ENCODE data around the gene NEK2.

DNA sequence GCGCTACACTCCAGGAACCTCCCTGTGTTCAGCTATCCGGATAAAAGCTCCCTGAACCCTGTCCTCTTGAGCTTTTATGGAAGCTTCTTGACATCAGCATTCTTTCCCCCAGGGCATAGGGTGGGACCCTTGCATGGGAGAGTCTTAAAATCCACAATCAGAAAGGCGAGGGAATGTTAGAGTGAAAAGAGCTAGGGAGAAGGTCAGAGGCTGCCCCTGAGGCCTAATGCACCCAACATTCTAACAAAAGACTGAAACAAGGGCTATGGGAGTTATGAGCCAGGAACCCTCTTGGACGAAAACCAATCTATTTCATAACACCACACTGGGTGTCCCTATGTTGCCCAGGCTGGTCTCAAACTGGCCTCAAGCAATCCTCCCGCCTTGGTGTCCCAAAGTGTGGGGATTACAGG, 36.7 kb downstream of the NEK2 start:
- TF ChIP-seq, protein P1, sequence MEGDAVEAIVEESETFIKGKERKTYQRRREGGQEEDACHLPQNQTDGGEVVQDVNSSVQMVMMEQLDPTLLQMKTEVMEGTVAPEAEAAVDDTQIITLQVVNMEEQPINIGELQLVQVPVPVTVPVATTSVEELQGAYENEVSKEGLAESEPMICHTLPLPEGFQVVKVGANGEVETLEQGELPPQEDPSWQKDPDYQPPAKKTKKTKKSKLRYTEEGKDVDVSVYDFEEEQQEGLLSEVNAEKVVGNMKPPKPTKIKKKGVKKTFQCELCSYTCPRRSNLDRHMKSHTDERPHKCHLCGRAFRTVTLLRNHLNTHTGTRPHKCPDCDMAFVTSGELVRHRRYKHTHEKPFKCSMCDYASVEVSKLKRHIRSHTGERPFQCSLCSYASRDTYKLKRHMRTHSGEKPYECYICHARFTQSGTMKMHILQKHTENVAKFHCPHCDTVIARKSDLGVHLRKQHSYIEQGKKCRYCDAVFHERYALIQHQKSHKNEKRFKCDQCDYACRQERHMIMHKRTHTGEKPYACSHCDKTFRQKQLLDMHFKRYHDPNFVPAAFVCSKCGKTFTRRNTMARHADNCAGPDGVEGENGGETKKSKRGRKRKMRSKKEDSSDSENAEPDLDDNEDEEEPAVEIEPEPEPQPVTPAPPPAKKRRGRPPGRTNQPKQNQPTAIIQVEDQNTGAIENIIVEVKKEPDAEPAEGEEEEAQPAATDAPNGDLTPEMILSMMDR (IDR thresholded peaks at IDR 0.05; ENCODE audit: low read depth, low read length): no peak
- TF ChIP-seq POLR2A (IDR thresholded peaks at IDR 0.05; ENCODE audit: extremely low read depth, insufficient read length) (no peak), MYC (IDR thresholded peaks at IDR 0.05; ENCODE audit: low read depth, low read length) (no peak)
